Stomach (tissue), 9 donors: ENCODE measurements around the gene IL9R. TPM values are rescaled to one million over a fixed set of nuclear protein-coding genes. Genes with fewer than 3 reads are reported as not detected.
"Not testable (repeated sequence)": the region's sequence is repeated elsewhere in the genome, so short reads cannot be mapped to it uniquely, and the experiment has no call there.

Source experiments
- DNase-seq, 2 donors: peaks; one replicate each; pipeline versions ENCODE4 v3.0.0 to v3.0.0-alpha.2; 2013 to 2019
- H3K27ac ChIP-seq, 5 donors: fragments of 200-600 bp in 4 of 5; sonication (generic) in 4 of 5; one replicate each; pipeline ENCODE4 v1.5.1; 2013 to 2019; ENCODE audit warnings: mild to moderate bottlenecking in 1 of 5, moderate library complexity in 1 of 5
- H3K27me3 ChIP-seq, 3 donors: fragments of 200-600 bp; sonication (generic); one replicate each; pipeline ENCODE4 v1.5.1; 2017 to 2019; ENCODE audit warnings: mixed run types in 1 of 3
- H3K36me3 ChIP-seq, 4 donors: fragments of 200-600 bp; sonication (generic); 1 replicate in 3 of 4; 2 replicates in 1 of 4; pipeline ENCODE4 v1.5.1; 2016 to 2019
- H3K4me1 ChIP-seq, 4 donors: fragments of 200-600 bp; sonication (generic); one replicate each; pipeline ENCODE4 v1.5.1; 2016 to 2019
- H3K4me3 ChIP-seq, 4 donors: fragments of 200-600 bp; sonication (generic) in 3 of 4; one replicate each; pipeline ENCODE4 v1.5.1; 2016 to 2019; ENCODE audit warnings: mild to moderate bottlenecking in 1 of 4
- H3K9me3 ChIP-seq, 4 donors: fragments of 200-600 bp; sonication (generic); one replicate each; pipeline ENCODE4 v1.5.1; 2016 to 2019
- CTCF ChIP-seq, 7 experiments: fragments of 450-650 bp in 4 of 7; fragments of 200-600 bp in 3 of 7; sonication (generic) in 3 of 7; IDR thresholded peaks; one replicate each; pipeline ENCODE4 v1.5.1; 2016 to 2019; ENCODE audit warnings: antibody characterized with exemption in 7 of 7, control low read depth in 2 of 7, mild to moderate bottlenecking in 1 of 7
- EP300 ChIP-seq: sonication (generic); formaldehyde crosslinking; IDR thresholded peaks from one replicate; pipeline ENCODE4 v1.6.1; 2017; ENCODE audit warnings: antibody characterized with exemption
- POLR2A ChIP-seq, 4 donors: fragments of 450-650 bp; IDR thresholded peaks; one replicate each; pipeline ENCODE4 v1.6.1; 2016; ENCODE audit warnings: antibody characterized with exemption in 4 of 4, control low read depth in 2 of 4, mild to moderate bottlenecking in 1 of 4, moderate library complexity in 1 of 4
- POLR2AphosphoS5 ChIP-seq, 3 donors: sonication (generic); formaldehyde crosslinking; IDR thresholded peaks; one replicate each; pipeline ENCODE4 v1.6.1; 2016; ENCODE audit warnings: antibody characterized with exemption in 3 of 3
- WGBS, 5 donors: extraction: QIAGEN DNeasy Blood & Tissue Kit in 3 of 5; methylation state at CpG; one replicate each; pipeline versions ENCODE4 v1.1.5 to v1.1.7; 2013 to 2018; 5-methylcytosine and 5-hydroxymethylcytosine counted together
- intact Hi-C: fragments of 100-400 bp; cut with DNase I; formaldehyde crosslinking; loops from one replicate; pipeline ENCODE4 v1.15.1; 2023; ENCODE audit warnings: low total_unique reads
- polyA plus RNA-seq, 3 donors: library from polyadenylated mRNA; stranded (reverse); fragments of 200-250 nt; gene quantifications; one replicate each; pipeline ENCODE4 v1.2.3, GENCODE V29; 2013
- total RNA-seq, 5 donors: library from RNA; depleted of rRNA; stranded (reverse); fragments of >200 nt; gene quantifications; one replicate each; pipeline versions ENCODE4 v1.1.0 to v1.2.3, GENCODE V29; 2014 to 2016
- donor health status: healthy with polysubstance abuse.
- donor health status: Bipolar disorder and iron deficiency.
- donor health status: healthy.

IL9R gene
- total and polyA plus RNA-seq, 8 donors, result 0.25 to 9.8 (median 0.52) TPM; not detected in 2

GRCh38 chrX:156004256-156004655 is 6.8 kb downstream of the IL9R start:
- 53 to 79% (median 68%) methylated on average over 2 of the region's 2 CpGs for WGBS, 5 donors
- no peaks in the 10 kb centered on the region for H3K36me3 ChIP-seq
- intact Hi-C loops, result no loop called here
- no peak for DNase-seq
- H3K27ac ChIP-seq, result no peak overlapping the region
- no peak overlapping the region for H3K4me3 ChIP-seq
- no peaks in the 10 kb centered on the region for H3K4me1 ChIP-seq
- no peaks in the 10 kb centered on the region for H3K27me3 ChIP-seq
- no peaks in the 10 kb centered on the region for H3K9me3 ChIP-seq
- TF ChIP-seq POLR2A (IDR thresholded peaks at IDR 0.05), result no peak
- no peak for TF ChIP-seq POLR2AphosphoS5 (IDR thresholded peaks at IDR 0.05)
- no peak for TF ChIP-seq CTCF (IDR thresholded peaks at IDR 0.05)

DNA sequence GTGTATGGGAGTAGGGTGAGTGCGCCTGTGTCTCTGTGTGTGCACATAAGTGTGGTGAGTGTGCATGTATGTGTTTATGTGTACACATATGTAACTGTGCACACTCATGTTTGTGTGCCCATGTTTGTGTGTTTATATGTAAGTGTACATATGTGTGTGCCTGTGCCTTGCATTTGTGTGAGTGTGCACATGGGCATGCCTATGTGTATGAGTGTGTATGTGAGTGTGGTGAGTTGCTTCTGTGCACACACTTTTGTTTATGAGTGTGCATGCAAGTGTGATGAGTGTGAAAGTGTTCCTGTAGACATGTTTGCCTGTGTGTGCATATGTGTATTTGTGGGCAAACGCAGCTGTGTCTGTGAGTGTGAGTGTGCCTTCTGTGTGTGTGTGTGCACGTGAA is 7.2 kb downstream of the IL9R start:
- H3K27ac ChIP-seq, result no peak overlapping the region
- H3K4me3 ChIP-seq, result no peak overlapping the region
- TF ChIP-seq POLR2A (IDR thresholded peaks at IDR 0.05), result no peak
- TF ChIP-seq POLR2AphosphoS5 (IDR thresholded peaks at IDR 0.05), result no peak
- TF ChIP-seq EP300, result no peak
- no peak for TF ChIP-seq CTCF (IDR thresholded peaks at IDR 0.05)
- 68 to 88% (median 83%) methylated on average over 3 of the region's 3 CpGs for WGBS, 5 donors
- H3K4me1 ChIP-seq, result no peaks in the 10 kb centered on the region
- DNase-seq, result no peak
- H3K9me3 ChIP-seq, result no peaks in the 10 kb centered on the region
- intact Hi-C loops, result no loop called here
- no peaks in the 10 kb centered on the region for H3K27me3 ChIP-seq
- H3K36me3 ChIP-seq, result no peaks in the 10 kb centered on the region

- no peak overlapping the region for H3K27ac ChIP-seq
- 62 to 72% (median 68%) methylated on average over 4 to 6 of the region's 6 CpGs for WGBS, 5 donors
- TF ChIP-seq POLR2A (IDR thresholded peaks at IDR 0.05) (no peak), POLR2AphosphoS5 (IDR thresholded peaks at IDR 0.05) (no peak), CTCF (IDR thresholded peaks at IDR 0.05) (no peak), EP300 (no peak)
- H3K9me3 ChIP-seq, result no peaks in the 10 kb centered on the region
- H3K27me3 ChIP-seq, result no peaks in the 10 kb centered on the region
- H3K4me1 ChIP-seq, result no peaks in the 10 kb centered on the region
- H3K36me3 ChIP-seq, result no peaks in the 10 kb centered on the region
- H3K4me3 ChIP-seq, result no peak overlapping the region
- intact Hi-C loops, result no loop called here
- DNase-seq, result no peak
Measured at GRCh38 chrX:156005144-156005543, 7.6 kb downstream of the IL9R start.

DNA sequence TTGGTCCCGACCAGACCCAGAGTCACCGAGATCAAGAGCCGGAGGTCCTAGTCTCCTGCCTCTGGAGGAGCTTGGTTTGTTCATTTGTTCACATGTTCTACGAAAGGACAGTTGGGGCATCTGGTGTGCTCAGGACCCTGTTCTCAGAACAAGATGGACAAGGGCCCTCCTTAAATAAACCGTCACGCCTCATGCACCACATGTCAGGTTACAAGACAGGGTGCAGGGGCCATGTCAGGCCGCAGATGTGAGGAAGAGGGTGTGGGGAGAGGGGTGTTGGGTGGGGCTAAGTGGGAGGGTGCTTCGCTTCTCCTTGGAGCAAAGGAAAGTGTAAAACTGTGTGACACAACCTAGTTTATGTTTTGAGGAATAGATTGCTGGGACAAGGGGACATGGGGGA is 9.0 kb downstream of the IL9R start:
- H3K27me3 ChIP-seq, H3K36me3 ChIP-seq, H3K4me1 ChIP-seq, H3K27ac ChIP-seq, intact Hi-C loops, H3K9me3 ChIP-seq, DNase-seq, H3K4me3 ChIP-seq: not testable (repeated sequence)
- 61 to 82% (median 80%) methylated on average over 4 to 8 of the region's 8 CpGs for WGBS, 5 donors

DNA sequence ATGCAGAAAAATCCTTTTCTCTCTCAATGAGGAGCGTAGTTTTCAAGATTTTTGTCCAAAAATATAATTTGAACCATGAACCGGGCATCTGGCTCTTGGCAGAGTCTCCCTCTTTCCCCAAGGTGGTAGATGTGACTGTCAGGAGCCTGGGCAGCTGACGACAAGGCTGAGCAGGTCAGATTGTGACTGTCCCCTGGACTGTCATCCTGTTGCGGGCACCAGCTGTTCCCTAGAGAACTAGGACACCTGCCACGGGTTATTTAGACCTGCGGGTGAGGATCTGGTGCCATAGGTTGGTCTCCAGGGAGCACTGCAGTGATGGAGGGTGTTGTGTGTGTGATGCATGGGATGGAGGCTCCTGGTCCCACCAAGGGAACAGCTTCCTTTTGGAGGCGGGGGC is 10.9 kb downstream of the IL9R start:
- H3K9me3 ChIP-seq, H3K4me1 ChIP-seq, H3K27ac ChIP-seq, intact Hi-C loops, H3K36me3 ChIP-seq, H3K4me3 ChIP-seq, H3K27me3 ChIP-seq, DNase-seq: not testable (repeated sequence)
- 57 to 85% (median 78%) methylated on average over 3 to 6 of the region's 7 CpGs for WGBS, 5 donors

DNA sequence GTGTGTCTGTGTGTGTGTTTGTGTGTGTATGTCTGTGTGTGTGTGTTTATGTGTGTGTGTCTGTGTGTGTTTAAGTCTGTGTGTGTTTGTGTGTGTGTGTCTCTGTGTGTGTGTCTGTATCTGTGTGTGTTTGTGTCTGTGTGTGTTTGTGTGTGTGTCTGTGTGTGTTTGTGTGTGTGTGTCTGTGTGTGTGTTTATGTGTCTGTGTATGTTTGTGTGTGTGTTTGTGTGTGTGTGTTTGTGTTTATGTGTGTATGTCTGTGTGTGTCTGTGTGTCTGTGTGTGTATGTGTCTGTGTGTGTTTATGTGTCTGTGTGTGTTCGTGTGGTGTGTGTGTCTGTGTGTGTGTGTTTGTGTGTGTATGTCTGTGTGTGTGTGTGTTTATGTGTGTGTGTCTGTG is 11.4 kb downstream of the IL9R start:
- Histone ChIP-seq H3K36me3 (no peaks in the 10 kb centered on the region), H3K9me3 (no peaks in the 10 kb centered on the region), H3K4me3 (no peak overlapping the region), H3K4me1 (no peaks in the 10 kb centered on the region), H3K27me3 (no peaks in the 10 kb centered on the region), H3K27ac (no peak overlapping the region)
- intact Hi-C loops, result no loop called here
- no peak for DNase-seq
- no peak for TF ChIP-seq EP300
- no peak for TF ChIP-seq POLR2AphosphoS5 (IDR thresholded peaks at IDR 0.05)
- no peak for TF ChIP-seq CTCF (IDR thresholded peaks at IDR 0.05)
- no peak for TF ChIP-seq POLR2A (IDR thresholded peaks at IDR 0.05)
- WGBS, 5 donors, result 63 to 79% (median 75%) methylated on average over 1 of the region's 1 CpG

- H3K9me3 ChIP-seq, H3K4me1 ChIP-seq, intact Hi-C loops, H3K36me3 ChIP-seq, H3K4me3 ChIP-seq, H3K27me3 ChIP-seq, DNase-seq, H3K27ac ChIP-seq: not testable (repeated sequence)
- WGBS, 5 donors, result 70 to 85% (median 82%) methylated on average over 3 to 7 of the region's 9 CpGs; no CpG with 5 or more reads in 2 of the 5 donors
Measured at GRCh38 chrX:156009691-156010090, 12.2 kb downstream of the IL9R start.

GRCh38 chrX:156013286-156013953 is 15.9 kb downstream of the IL9R start:
- H3K4me1 ChIP-seq, H3K27ac ChIP-seq, H3K36me3 ChIP-seq, intact Hi-C loops, H3K4me3 ChIP-seq, DNase-seq, H3K27me3 ChIP-seq, H3K9me3 ChIP-seq: not testable (repeated sequence)
- 22% methylated on average over 1 of the region's 5 CpGs; no CpG with 5 or more reads in 4 of the 5 donors for WGBS, 5 donors
